ENCODE measurements around the gene FNDC5.

FNDC5 gene

GRCh38 chr1:32868806-32869455, 1.8 kb downstream of the FNDC5 start:
- no peaks in the 10 kb centered on the region for H3K9me3 ChIP-seq (ENCODE audit: control insufficient read depth, insufficient read depth, low read length)
- no peak overlapping the region for H3K9ac ChIP-seq (ENCODE audit: low read depth, low read length)
- peaks cover 5% of the 10 kb centered on the region; the same call in 1 of the 2 replicates for H3K4me1 ChIP-seq (ENCODE audit: insufficient read depth, low read length)
- no peaks in the 10 kb centered on the region for H3K36me3 ChIP-seq (ENCODE audit: insufficient read depth, low read length)

- no peaks in the 10 kb centered on the region for H3K9me3 ChIP-seq (ENCODE audit: control insufficient read depth, insufficient read depth, low read length)
- no peaks in the 10 kb centered on the region for H3K36me3 ChIP-seq (ENCODE audit: insufficient read depth, low read length)
- H3K9ac ChIP-seq (ENCODE audit: low read depth, low read length) = no peak overlapping the region
- peaks cover 5% of the 10 kb centered on the region; the same call in 1 of the 2 replicates for H3K4me1 ChIP-seq (ENCODE audit: insufficient read depth, low read length)
Observed at GRCh38 chr1:32868085-32868484, 2.6 kb downstream of the FNDC5 start.

DNA sequence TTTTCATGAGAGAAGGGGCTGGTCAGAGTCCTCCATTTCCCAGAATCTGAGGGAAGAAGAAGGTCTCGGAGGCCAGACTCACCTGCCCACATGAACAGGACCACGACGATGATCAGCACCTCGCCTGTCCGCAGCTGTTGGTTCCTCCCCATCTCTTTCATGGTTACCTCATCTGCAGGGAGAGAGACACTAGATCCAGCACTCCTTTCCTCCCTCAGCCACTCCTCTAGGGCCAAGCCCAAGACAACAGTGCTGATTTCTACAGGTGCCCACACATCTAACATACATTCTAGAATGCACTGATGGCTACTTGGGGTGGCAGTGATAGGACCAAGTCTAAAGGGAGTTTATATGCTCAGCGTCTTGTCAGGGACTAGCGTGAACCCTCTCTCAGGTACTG, 3.0 kb downstream of the FNDC5 start:
- no peaks in the 10 kb centered on the region for H3K9me3 ChIP-seq (ENCODE audit: control insufficient read depth, insufficient read depth, low read length)
- no peaks in the 10 kb centered on the region for H3K36me3 ChIP-seq (ENCODE audit: insufficient read depth, low read length)

GRCh38 chr1:32867151-32867550, 3.6 kb downstream of the FNDC5 start:
- Histone ChIP-seq H3K9me3 (ENCODE audit: control insufficient read depth, insufficient read depth, low read length) (no peaks in the 10 kb centered on the region), H3K9ac (ENCODE audit: low read depth, low read length) (no peak overlapping the region), H3K4me1 (ENCODE audit: insufficient read depth, low read length) (peaks cover 4% of the 10 kb centered on the region; the same call in 1 of the 2 replicates), H3K36me3 (ENCODE audit: insufficient read depth, low read length) (no peaks in the 10 kb centered on the region)

More for the DNA sequence above, 3.0 kb downstream of the FNDC5 start:
- Histone ChIP-seq H3K4me1 (ENCODE audit: insufficient read depth, low read length) (peaks cover 5% of the 10 kb centered on the region; the same call in 1 of the 2 replicates), H3K9ac (ENCODE audit: low read depth, low read length) (no peak overlapping the region)

DNA sequence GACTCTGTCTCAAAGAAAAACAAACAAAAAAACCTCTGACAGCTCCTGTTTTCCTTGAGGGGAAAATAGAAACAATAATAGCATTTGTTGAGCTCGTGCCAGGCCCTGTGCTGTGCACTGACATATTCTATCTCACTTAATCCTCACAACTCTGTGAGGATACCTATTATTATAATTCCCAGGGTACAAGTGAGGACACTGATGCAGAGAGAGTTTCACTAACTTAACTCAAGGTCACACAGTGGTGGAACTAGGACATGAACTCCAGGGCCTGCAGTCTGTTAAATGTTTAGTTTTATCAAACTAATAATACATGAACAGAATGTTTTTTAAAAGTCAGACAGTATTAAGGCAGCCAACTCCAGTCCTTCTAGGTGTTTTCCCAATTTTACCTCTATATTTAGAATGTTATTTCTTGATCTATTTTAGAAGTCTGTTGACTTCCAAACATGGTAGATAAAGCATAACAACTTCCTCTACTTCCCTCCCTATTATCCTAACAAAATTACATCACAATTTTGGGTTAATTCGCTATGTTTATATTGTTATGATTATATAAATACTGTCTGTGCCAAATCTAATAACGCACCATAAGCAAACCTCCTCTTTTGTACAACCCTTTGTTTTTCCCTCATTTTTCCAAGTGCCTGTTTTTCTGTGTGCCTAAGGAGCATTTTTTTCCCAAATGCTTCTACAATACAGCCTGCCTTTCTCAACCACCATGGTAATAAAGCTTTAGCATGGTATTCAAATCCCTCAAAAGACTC, 4.9 kb downstream of the FNDC5 start:
- no peaks in the 10 kb centered on the region for H3K36me3 ChIP-seq (ENCODE audit: insufficient read depth, low read length)

DNA sequence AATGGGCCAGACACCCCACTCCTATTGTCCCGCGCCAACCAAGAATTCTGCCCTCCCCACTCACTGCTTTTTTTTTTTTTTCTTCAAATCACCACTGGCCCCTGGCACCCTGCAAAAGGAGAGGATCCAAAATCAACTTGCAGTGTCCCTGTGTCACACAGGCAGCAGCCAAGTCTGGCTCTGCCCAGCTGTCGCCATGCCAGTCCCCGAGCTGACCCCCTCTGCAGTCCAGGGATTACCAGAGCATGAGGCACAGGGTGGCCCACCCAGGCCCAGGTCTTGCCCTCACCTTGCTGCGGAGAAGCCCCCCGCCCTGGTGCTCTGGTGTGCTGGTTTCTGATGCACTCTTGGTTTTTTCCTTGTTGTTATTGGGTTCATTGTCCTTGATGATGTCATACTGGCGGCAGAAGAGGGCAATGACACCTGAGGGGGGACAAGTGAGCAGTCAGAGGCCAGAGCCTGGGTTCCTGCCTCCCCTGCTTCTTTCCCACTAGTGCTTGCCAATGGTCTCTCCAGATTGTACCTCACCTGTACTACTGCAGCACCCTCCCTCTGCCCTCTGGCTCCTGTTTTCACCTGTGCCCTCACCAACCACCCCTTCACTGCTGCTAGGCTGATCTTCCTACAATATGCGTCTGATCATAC, 6.2 kb downstream of the FNDC5 start:
- no peak overlapping the region for H3K9ac ChIP-seq (ENCODE audit: low read depth, low read length)
- H3K36me3 ChIP-seq (ENCODE audit: insufficient read depth, low read length) = no peaks in the 10 kb centered on the region; the same call in 1 of the 2 replicates
- H3K4me1 ChIP-seq (ENCODE audit: insufficient read depth, low read length) = peaks cover 8% of the 10 kb centered on the region
- no peaks in the 10 kb centered on the region for H3K9me3 ChIP-seq (ENCODE audit: control insufficient read depth, insufficient read depth, low read length)

More for the DNA sequence above, 4.9 kb downstream of the FNDC5 start:
- Histone ChIP-seq H3K9ac (ENCODE audit: low read depth, low read length) (no peak overlapping the region), H3K9me3 (ENCODE audit: control insufficient read depth, insufficient read depth, low read length) (no peaks in the 10 kb centered on the region), H3K4me1 (ENCODE audit: insufficient read depth, low read length) (peaks cover 8% of the 10 kb centered on the region)

- Histone ChIP-seq H3K9me3 (ENCODE audit: control insufficient read depth, insufficient read depth, low read length) (no peaks in the 10 kb centered on the region), H3K36me3 (ENCODE audit: insufficient read depth, low read length) (peaks cover 3% of the 10 kb centered on the region; the same call in 1 of the 2 replicates), H3K4me1 (ENCODE audit: insufficient read depth, low read length) (peaks cover 8% of the 10 kb centered on the region), H3K9ac (ENCODE audit: low read depth, low read length) (no peak overlapping the region)
Observed at GRCh38 chr1:32863881-32864245, 6.8 kb downstream of the FNDC5 start.

- Histone ChIP-seq H3K9me3 (ENCODE audit: control insufficient read depth, insufficient read depth, low read length) (no peaks in the 10 kb centered on the region), H3K4me1 (ENCODE audit: insufficient read depth, low read length) (peaks cover 8% of the 10 kb centered on the region), H3K36me3 (ENCODE audit: insufficient read depth, low read length) (peaks cover 3% of the 10 kb centered on the region; the same call in 1 of the 2 replicates), H3K9ac (ENCODE audit: low read depth, low read length) (no peak overlapping the region)
Observed at GRCh38 chr1:32863218-32863880, 7.4 kb downstream of the FNDC5 start.

DNA sequence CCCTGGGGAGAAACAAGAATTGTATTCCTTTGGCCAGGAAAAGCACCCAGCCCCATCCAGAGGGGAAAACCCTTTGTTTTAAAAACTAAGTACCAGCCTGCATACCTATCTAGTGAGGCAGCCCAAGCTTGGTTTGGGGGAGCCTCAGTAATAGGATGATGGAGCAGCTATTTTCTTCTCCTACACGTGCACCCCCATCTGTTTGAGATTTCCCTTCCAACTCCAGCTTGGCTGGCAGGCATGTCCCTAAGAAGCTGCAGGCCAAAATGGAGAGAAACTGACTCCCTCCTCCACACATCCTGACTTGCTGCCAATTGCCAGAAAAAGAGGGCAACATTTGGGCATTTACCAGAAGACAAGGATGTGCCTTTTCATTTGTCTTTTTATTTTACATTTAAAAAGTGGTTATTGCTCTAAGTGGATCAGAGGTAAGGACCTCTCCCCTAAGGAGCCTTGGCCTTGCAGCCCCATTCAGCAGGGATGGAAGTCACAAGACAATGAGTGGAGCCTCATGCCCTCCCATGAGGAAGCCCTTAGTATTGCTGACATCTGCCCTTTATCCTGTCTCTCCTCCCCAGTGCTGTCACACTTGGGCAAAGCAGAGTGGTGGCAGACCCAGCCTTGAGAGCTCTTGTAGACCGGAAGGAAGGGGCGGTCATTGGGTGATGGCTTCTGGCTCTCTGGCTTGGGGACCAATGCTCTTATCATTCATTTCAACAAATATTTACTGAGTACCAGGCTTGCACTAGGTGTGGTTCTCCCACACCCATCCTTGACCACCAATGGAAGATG, 8.6 kb downstream of the FNDC5 start:
- Histone ChIP-seq H3K9me3 (ENCODE audit: control insufficient read depth, insufficient read depth, low read length) (no peaks in the 10 kb centered on the region), H3K36me3 (ENCODE audit: insufficient read depth, low read length) (peaks cover 3% of the 10 kb centered on the region; the same call in 1 of the 2 replicates), H3K4me1 (ENCODE audit: insufficient read depth, low read length) (peaks cover 8% of the 10 kb centered on the region), H3K9ac (ENCODE audit: low read depth, low read length) (no peak overlapping the region)

- peaks cover 5% of the 10 kb centered on the region for H3K36me3 ChIP-seq (ENCODE audit: insufficient read depth, low read length)
- H3K9me3 ChIP-seq (ENCODE audit: control insufficient read depth, insufficient read depth, low read length) = no peaks in the 10 kb centered on the region
- peaks cover 8% of the 10 kb centered on the region for H3K4me1 ChIP-seq (ENCODE audit: insufficient read depth, low read length)
- no peak overlapping the region for H3K9ac ChIP-seq (ENCODE audit: low read depth, low read length)
Observed at GRCh38 chr1:32860566-32860965, 10.1 kb downstream of the FNDC5 start.

DNA sequence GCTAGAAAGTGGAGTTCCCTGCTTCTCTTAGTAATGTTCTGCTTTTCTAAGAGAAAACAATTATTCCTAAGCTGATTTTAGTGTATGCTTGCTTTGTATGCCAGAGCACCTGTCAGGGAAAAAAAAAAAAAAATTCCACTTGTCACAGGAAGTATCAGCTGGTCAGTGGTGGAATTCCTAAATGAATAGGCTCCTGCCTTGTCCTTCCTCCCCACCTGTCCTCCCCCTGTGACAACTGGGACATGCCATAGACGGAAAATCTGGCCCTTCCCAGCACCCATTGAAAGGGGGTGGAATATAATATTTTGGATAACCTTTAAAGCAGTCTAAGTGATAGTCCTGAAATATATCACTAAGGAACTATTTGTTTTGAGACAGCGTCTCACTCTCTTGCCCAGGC, 10.8 kb downstream of the FNDC5 start:
- Histone ChIP-seq H3K36me3 (ENCODE audit: insufficient read depth, low read length) (peaks cover 8% of the 10 kb centered on the region), H3K9me3 (ENCODE audit: control insufficient read depth, insufficient read depth, low read length) (no peaks in the 10 kb centered on the region), H3K9ac (ENCODE audit: low read depth, low read length) (no peak overlapping the region), H3K4me1 (ENCODE audit: insufficient read depth, low read length) (peaks cover 8% of the 10 kb centered on the region)

- Histone ChIP-seq H3K9me3 (ENCODE audit: control insufficient read depth, insufficient read depth, low read length) (no peaks in the 10 kb centered on the region), H3K4me1 (ENCODE audit: insufficient read depth, low read length) (peaks cover 8% of the 10 kb centered on the region), H3K9ac (ENCODE audit: low read depth, low read length) (no peak overlapping the region), H3K36me3 (ENCODE audit: insufficient read depth, low read length) (peaks cover 8% of the 10 kb centered on the region)
Observed at GRCh38 chr1:32858791-32859190, 11.9 kb downstream of the FNDC5 start.

DNA sequence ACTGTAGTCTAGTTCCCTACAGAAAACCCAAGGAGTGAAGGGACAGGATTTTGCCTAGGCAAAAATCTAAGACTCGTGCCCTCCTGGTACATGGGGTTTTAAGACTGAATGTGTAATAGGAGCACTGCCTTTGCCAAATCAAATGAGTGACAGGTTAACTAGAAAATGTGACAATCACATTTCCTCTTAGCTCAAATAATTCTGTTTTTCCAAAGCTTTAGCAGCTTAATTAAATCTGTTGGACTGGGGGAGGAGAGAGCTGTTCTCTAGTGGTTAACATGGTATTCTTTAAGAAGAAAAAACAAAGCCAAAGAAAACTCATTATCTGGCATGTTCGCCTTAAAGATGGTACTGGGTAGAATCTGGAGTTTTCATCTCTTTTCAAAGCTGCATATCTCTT, 12.6 kb downstream of the FNDC5 start:
- Histone ChIP-seq H3K36me3 (ENCODE audit: insufficient read depth, low read length) (peaks cover 8% of the 10 kb centered on the region), H3K9ac (ENCODE audit: low read depth, low read length) (no peak overlapping the region), H3K4me1 (ENCODE audit: insufficient read depth, low read length) (peaks cover 8% of the 10 kb centered on the region), H3K9me3 (ENCODE audit: control insufficient read depth, insufficient read depth, low read length) (no peaks in the 10 kb centered on the region)

Data from ES-I3 (cell line).